GM21619 (cell line): ENCODE data around the gene ANKRD44.
A peak's percentile ranks its signal among the peaks of the same experiment; 100 is the strongest.

Experiments used
- ATAC-seq: cut with Tn5 transposase; IDR thresholded peaks from one replicate; pipeline ENCODE4 v1.9.1; 2021; ENCODE audit not compliant: unreplicated experiment

The ANKRD44 gene

GRCh38 chr2:197152451-197153228 is 157.9 kb downstream of the ANKRD44 start:
- ATAC-seq: peak; percentile 77

- ATAC-seq: no peak
Measured at GRCh38 chr2:197149546-197149945, 161.0 kb downstream of the ANKRD44 start.

GRCh38 chr2:197148401-197148800 is 162.2 kb downstream of the ANKRD44 start:
- ATAC-seq: no peak

GRCh38 chr2:197147942-197148341 is 162.6 kb downstream of the ANKRD44 start:
- ATAC-seq: no peak

- no peak for ATAC-seq
Measured at GRCh38 chr2:197146995-197147394, 163.6 kb downstream of the ANKRD44 start.

DNA sequence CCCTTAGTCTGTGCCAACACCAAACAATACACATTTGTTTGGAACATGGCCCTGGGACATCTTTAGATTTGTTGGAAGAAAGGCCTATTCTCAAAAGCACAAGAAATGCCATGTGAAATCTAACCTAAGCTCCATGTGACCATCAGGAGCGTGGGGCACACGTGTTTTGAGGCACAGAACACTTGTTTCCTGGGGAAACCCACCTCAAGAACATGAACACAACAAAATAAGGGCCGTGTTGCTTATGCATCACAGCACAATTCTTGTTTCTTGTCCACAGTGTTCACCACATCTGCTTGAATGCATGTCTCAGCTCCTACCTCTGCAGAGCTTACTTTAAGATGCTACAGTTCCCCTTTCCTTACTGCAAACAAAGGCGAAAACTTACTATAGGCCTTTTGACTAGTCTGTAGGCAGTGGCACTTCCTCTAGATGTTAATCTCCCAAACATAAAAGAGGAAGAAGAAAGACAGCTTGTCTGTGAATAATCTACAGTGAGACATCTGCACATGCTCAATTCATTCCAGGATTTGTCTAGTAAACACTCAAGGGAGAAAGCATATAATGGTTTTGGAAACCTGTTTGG is 165.0 kb downstream of the ANKRD44 start:
- peak; percentile 96 for ATAC-seq

GRCh38 chr2:197144183-197144582 is 166.4 kb downstream of the ANKRD44 start:
- ATAC-seq: no peak

GRCh38 chr2:197141702-197142473 is 168.7 kb downstream of the ANKRD44 start:
- ATAC-seq: no peak

DNA sequence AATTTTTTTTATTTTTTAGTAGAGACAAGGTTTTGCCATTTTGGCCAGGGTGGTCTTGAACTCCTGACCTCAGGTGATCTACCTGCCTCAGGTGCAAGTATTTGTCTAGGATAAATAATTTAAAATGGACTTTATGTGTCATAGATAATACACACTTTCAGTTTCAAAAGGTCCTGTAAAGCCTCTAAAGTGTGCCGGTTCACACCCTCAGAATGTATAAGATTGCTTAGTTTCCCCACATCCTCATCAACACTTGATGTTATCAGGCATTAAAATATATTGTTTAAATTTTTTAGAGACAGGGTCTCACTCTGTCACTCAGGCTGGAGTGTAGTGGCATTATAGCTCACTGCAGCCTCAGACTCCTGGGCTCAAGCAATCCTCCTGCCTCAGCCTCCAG is 170.5 kb downstream of the ANKRD44 start:
- ATAC-seq: no peak

- ATAC-seq: no peak
Measured at GRCh38 chr2:197138506-197138905, 172.1 kb downstream of the ANKRD44 start.

GRCh38 chr2:197137826-197138477 is 172.6 kb downstream of the ANKRD44 start:
- no peak for ATAC-seq

DNA sequence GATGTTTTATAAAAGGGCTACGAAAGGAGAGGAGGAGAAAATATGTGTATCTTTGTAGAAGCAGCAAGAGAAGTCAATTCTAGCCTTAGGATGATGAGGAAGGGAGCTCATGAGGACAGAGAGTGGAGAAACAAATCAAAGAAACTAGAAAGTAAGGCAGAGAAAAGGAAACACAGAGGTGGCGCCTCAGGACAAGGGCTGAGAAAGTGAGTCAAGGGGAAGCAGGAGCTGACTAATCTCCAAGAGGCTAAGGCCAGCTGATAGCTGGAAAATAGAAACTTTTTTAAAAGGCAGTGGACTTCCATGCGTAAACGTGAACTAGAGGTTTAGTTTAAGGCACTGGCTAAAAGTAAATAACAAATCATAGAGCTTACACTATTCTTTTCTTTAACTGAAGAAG is 173.3 kb downstream of the ANKRD44 start:
- ATAC-seq: no peak

- ATAC-seq: no peak
Measured at GRCh38 chr2:197136452-197136851, 174.1 kb downstream of the ANKRD44 start.

GRCh38 chr2:197135806-197136205 is 174.8 kb downstream of the ANKRD44 start:
- ATAC-seq: no peak

DNA sequence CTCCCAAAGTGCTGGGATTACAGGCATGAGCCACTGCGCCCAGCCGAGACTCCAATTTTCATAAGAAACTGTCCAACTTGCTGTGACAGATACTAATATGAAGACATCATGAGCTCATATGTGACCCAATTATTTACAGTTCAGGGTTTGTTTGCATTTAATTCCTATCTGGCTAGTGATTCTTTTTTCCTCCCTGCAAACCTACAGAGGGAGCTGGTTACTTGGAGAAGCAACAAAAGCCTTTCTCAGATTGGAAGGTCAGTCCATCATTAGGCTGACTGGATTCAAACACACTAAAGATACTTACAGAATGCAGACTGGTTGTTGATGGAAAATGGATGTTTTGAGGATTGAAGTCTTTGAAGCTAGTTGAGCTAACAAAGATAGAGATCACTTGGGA is 176.4 kb downstream of the ANKRD44 start:
- ATAC-seq: no peak

DNA sequence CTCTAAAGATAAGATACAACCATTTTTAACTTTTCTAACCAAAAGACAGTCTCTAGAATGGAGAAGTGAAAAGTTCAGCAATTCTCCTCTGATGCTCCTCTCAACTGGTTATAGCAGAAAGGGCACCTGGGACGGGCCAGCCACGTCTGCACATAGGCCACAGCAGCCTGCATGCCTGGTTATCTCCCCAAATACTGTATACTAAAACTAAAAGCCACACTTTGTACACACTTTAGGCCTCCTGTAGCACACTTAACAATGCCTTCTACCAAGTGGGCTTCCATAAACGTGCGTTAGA is 179.1 kb downstream of the ANKRD44 start:
- peak; percentile 72 for ATAC-seq

DNA sequence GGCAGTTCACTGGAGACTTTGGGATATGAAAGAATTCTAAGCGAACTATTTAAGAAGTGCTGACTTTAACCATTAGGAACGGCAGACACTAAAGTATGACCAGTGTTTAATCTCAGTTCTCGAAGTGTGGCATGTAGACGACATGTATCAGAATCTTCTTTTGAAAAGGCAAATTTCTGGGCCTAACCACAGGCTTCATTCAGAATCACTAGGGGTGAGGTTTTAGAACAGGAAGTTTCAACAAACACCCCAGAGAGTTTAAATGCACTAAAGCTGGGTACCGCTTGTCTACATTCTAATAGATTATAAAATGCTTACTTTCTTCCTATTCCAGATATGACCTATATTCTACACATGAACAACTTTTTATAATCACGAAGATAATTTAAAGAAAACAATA is 180.3 kb downstream of the ANKRD44 start:
- peak; percentile 81 for ATAC-seq

GRCh38 chr2:197128897-197129296 is 181.7 kb downstream of the ANKRD44 start:
- ATAC-seq: no peak

- ATAC-seq: no peak
Measured at GRCh38 chr2:197128126-197128525, 182.5 kb downstream of the ANKRD44 start.

DNA sequence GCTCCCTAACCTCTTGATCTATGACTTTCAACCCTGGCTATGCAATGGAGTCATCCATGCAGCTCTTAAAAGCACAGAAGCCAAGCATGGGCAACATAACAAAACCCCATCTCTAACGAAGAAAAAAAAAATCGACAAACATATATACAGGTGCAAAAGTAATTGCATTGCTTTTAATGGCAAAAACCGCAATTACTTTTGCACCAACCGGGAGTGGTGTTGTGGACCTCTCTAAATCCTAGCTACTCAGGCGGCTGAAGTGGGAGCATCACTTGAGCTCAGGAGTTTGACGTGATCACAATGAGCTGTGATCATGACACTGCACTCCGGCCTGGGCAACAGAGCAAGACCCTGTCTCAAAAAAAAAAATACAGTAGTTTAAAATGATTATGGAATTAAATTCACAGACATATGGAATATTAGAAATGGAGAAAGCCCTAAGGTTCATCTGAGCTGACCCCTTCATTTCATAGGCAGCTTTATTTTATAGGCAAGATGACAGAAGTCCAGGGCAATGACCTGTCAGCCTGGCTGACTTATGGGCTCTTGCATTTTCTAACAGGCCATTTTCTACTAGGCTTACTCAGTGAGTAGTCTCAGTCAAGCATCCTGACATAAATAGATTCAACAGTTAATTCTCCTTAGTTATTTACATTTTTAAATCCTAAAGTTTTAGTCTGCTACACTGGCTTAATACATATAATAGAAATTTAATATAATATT is 183.8 kb downstream of the ANKRD44 start:
- no peak for ATAC-seq
